Gastrocnemius medialis (tissue), 4 donors: ENCODE data around the gene FAM241A.
"Not testable (repeated sequence)": the region's sequence is repeated elsewhere in the genome, so short reads cannot be mapped to it uniquely, and the experiment has no call there.

ENCODE experiments used
- POLR2A ChIP-seq, 2 donors: fragments of 450-650 bp; IDR thresholded peaks; one replicate each; pipeline ENCODE4 v1.6.1; 2017; ENCODE audit warnings: antibody characterized with exemption in 2 of 2, mild to moderate bottlenecking in 2 of 2, moderate library complexity in 2 of 2
- TF ChIP-seq, protein P1 (sequence below), 5 experiments: fragments of 450-650 bp in 3 of 5; fragments of 200-600 bp in 2 of 5; sonication (generic) in 2 of 5; IDR thresholded peaks in 4 of 5; conservative IDR thresholded peaks in 1 of 5; 1 replicate in 4 of 5; 2 replicates in 1 of 5; pipeline ENCODE4 v1.5.1; 2016 to 2019; ENCODE audit warnings: antibody characterized with exemption in 5 of 5, mild to moderate bottlenecking in 3 of 5, moderate library complexity in 3 of 5

DNA sequence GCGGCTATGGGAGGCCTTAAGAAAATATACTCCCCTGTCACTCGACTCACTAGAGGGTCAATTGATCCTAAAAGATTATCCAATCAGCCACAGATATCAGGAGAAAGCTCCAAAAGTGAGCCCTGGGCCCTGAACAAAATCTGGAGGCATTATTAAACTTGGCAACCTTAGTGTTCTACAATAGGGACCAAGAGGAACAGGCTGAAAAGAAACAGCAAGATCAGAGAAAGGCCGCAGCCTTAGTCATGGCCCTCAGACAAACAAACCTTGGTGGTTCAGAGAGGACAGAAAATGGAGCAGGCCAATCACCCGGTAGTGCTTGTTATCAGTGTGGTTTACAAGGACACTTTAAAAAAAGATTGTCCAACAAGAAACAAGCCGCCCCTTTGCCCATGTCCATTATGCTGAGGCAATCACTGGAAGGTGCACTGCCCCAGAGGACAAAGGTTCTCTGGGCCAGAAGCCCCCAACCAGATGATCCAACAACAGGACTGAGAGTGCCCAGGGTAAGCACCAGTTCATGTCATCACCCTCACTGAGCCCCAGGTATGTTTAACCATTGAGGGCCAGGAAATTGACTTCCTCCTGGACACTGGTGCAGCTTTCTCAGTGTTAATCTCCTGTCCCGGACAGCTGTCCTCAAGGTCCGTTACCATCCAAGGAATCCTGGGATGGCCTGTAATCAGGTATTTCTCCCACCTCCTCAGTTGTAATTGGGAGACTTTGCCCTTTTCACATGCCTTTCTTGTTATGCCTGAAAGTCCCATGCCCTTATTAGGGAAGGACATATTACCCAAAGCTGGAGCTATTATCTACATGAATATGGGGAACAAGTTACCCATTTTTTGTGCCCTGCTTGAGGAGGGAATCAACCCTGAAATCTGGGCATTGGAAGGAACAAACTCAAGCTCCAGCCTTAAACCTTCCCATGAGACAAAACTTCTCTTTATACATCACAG lies 63.2 kb downstream of the FAM241A start:
- TF ChIP-seq, protein P1, sequence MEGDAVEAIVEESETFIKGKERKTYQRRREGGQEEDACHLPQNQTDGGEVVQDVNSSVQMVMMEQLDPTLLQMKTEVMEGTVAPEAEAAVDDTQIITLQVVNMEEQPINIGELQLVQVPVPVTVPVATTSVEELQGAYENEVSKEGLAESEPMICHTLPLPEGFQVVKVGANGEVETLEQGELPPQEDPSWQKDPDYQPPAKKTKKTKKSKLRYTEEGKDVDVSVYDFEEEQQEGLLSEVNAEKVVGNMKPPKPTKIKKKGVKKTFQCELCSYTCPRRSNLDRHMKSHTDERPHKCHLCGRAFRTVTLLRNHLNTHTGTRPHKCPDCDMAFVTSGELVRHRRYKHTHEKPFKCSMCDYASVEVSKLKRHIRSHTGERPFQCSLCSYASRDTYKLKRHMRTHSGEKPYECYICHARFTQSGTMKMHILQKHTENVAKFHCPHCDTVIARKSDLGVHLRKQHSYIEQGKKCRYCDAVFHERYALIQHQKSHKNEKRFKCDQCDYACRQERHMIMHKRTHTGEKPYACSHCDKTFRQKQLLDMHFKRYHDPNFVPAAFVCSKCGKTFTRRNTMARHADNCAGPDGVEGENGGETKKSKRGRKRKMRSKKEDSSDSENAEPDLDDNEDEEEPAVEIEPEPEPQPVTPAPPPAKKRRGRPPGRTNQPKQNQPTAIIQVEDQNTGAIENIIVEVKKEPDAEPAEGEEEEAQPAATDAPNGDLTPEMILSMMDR (IDR thresholded peaks at IDR 0.05 in 4 of 5, conservative IDR thresholded peaks at IDR 0.05 in 1 of 5), result not testable (repeated sequence)
- not testable (repeated sequence) for TF ChIP-seq POLR2A (IDR thresholded peaks at IDR 0.05)
